Measurements from ENCODE around the gene USP47. TPM values are rescaled to one million over a fixed set of nuclear protein-coding genes. Genes with fewer than 3 reads are reported as not detected.

The USP47 gene
- total and polyA plus RNA-seq, 5 donors: 35.3 to 57.3 (median 52.5) TPM

GRCh38 chr11:11976481-11977127 is 134.8 kb downstream of the USP47 start:
- intact Hi-C loops (cut with DNase I): loop anchor here in 1 of 4 donors (10.0 kb wide), 1 partner anchor 48 kb away; no protein-coding TSS in a partner anchor
- peak overlapping the region; percentile 91 for H3K27ac ChIP-seq (ENCODE audit: low read length)
- 32% methylated on average over 6 of the region's 6 CpGs for WGBS
- no peaks in the 10 kb centered on the region for H3K9me3 ChIP-seq (ENCODE audit: control insufficient read depth, low read length)
- no peak overlapping the region for H3K4me3 ChIP-seq (ENCODE audit: low read length)
- peaks cover 67% of the 10 kb centered on the region for H3K4me1 ChIP-seq (ENCODE audit: control insufficient read depth, insufficient read depth, low read length)
- ATAC-seq (no peak), DNase-seq (peak; percentile 48 to 82 (median 74))
- H3K27me3 ChIP-seq (ENCODE audit: control insufficient read depth, insufficient read depth): no peaks in the 10 kb centered on the region

DNA sequence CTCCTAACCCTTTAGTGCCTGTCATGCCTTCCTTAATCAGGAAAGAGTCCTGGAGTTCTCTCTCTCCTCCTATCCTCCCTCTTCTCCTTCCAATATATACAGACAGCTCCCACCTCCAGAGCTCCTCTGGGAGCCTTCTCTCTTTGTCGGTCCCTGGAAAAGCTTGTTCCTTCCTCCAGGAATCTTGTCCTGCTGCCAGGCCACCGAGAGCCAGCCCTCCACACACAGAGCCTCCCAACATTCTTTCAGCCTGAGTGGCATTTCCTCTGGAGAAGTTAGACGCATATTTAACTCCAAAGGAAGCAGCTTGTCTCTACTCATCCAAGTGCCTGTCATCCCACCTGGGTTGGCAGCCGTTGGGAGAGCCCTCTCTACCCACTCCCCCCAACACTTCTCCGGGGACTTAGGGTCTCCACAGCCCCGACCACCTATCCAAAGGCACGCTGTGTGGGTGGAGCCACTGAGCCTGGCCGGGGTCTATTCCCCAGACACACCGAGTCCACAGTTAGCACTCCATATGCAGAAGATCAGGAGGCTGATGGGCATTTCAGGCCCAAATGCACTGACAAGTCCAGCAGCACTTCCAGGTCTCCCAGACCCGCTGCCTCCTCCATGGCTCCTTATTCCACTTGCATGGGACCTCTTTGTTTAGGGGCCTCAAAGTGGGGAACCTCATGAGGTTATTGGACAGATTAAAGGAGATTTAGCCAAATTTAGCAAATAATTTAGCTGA is 135.6 kb downstream of the USP47 start:
- intact Hi-C loops (cut with DNase I): loop anchor here in 1 of 4 donors (10.0 kb wide), 1 partner anchor 47 kb away; no protein-coding TSS in a partner anchor
- Histone ChIP-seq H3K27ac (ENCODE audit: low read length) (peak overlapping the region; percentile 91), H3K27me3 (ENCODE audit: control insufficient read depth, insufficient read depth) (no peaks in the 10 kb centered on the region), H3K4me3 (ENCODE audit: low read length) (no peak overlapping the region), H3K9me3 (ENCODE audit: control insufficient read depth, low read length) (no peaks in the 10 kb centered on the region), H3K4me1 (ENCODE audit: control insufficient read depth, insufficient read depth, low read length) (peaks cover 66% of the 10 kb centered on the region)
- WGBS: 21% methylated on average over 10 of the region's 10 CpGs
- ATAC-seq: peak; percentile 47 to 64
- peak; percentile 81 to 91 (median 85) for DNase-seq

DNA sequence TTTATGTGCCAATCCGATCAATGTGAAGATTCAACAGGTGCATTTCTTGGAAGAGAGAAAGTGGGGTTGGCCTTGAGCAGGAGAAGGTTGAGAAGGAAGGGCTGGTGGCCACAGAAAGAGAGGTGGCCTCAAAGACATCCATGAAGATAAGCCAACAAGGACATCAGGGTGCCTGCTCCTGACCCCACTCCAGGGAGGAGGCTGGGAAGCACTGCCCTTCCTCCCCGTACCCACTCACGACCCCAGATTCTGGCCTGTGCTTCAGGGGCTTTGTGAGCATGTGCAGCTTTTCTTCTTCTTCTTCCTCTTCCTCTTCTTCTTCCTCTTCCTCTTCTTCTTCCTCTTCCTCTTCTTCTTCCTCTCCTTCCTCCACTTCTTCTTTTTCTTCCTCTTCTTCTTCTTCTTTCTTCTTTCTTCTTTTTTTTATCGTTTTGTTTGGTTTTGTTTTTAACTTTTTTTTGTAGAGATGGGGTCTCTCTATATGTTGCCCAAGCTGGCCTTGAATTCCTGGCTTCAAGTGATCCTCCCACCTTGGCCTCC is 136.4 kb downstream of the USP47 start:
- WGBS: 84% methylated on average over 4 of the region's 4 CpGs
- H3K4me3 ChIP-seq (ENCODE audit: low read length): no peak overlapping the region
- ATAC-seq: no peak
- no peak for DNase-seq
- intact Hi-C loops (cut with DNase I): loop anchor here in 1 of 4 donors (10.0 kb wide), 1 partner anchor 47 kb away; no protein-coding TSS in a partner anchor
- H3K9me3 ChIP-seq (ENCODE audit: control insufficient read depth, low read length): no peaks in the 10 kb centered on the region
- H3K27ac ChIP-seq (ENCODE audit: low read length): peak overlapping the region; percentile 97
- peaks cover 61% of the 10 kb centered on the region for H3K4me1 ChIP-seq (ENCODE audit: control insufficient read depth, insufficient read depth, low read length)
- H3K27me3 ChIP-seq (ENCODE audit: control insufficient read depth, insufficient read depth): no peaks in the 10 kb centered on the region

GRCh38 chr11:11978792-11979487 is 137.2 kb downstream of the USP47 start:
- ATAC-seq: peak; percentile 72 to 73
- intact Hi-C loops (cut with DNase I): loop anchor here in 1 of 4 donors (10.0 kb wide), 1 partner anchor 46 kb away; no protein-coding TSS in a partner anchor
- 24% methylated on average over 13 of the region's 13 CpGs for WGBS
- Histone ChIP-seq H3K9me3 (ENCODE audit: control insufficient read depth, low read length) (no peaks in the 10 kb centered on the region), H3K27ac (ENCODE audit: low read length) (peak overlapping the region; percentile 97), H3K4me1 (ENCODE audit: control insufficient read depth, insufficient read depth, low read length) (peaks cover 58% of the 10 kb centered on the region), H3K4me3 (ENCODE audit: low read length) (no peak overlapping the region), H3K27me3 (ENCODE audit: control insufficient read depth, insufficient read depth) (no peaks in the 10 kb centered on the region)
- DNase-seq: peak; percentile 86 to 95 (median 95)

- H3K27me3 ChIP-seq (ENCODE audit: control insufficient read depth, insufficient read depth): no peaks in the 10 kb centered on the region
- peaks cover 56% of the 10 kb centered on the region for H3K4me1 ChIP-seq (ENCODE audit: control insufficient read depth, insufficient read depth, low read length)
- intact Hi-C loops (cut with DNase I): loop anchor here in 1 of 4 donors (10.0 kb wide), 1 partner anchor 45 kb away; no protein-coding TSS in a partner anchor
Observed at GRCh38 chr11:11979488-11980117, 137.8 kb downstream of the USP47 start.

DNA sequence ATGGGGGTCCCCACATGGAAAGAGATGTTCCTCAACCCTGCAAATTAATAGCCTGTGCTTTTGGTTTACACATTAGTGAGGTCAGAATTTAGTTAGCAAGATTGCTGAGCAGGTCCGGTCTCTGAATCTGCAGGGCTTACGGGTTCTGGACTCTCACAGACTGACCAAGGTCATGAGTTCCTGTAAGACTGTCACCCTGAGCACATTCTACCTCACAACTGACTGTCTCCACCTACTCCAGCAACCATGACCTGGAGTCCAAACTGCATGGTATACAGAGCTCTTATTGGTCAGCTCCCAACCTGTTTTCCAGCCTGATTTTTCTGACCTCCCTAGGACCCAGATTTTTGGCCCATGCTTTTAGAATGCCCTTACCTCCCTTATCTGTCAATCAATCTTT is 138.4 kb downstream of the USP47 start:
- Histone ChIP-seq H3K4me3 (ENCODE audit: low read length) (no peak overlapping the region), H3K27ac (ENCODE audit: low read length) (peak overlapping the region; percentile 97), H3K9me3 (ENCODE audit: control insufficient read depth, low read length) (no peaks in the 10 kb centered on the region), H3K4me1 (ENCODE audit: control insufficient read depth, insufficient read depth, low read length) (peaks cover 57% of the 10 kb centered on the region), H3K27me3 (ENCODE audit: control insufficient read depth, insufficient read depth) (no peaks in the 10 kb centered on the region)
- 84% methylated on average over 2 of the region's 2 CpGs for WGBS
- intact Hi-C loops (cut with DNase I): no loop called here
- ATAC-seq (no peak), DNase-seq (no peak)

More at GRCh38 chr11:11979488-11980117, 137.8 kb downstream of the USP47 start:
- Histone ChIP-seq H3K4me3 (ENCODE audit: low read length) (no peak overlapping the region), H3K9me3 (ENCODE audit: control insufficient read depth, low read length) (no peaks in the 10 kb centered on the region), H3K27ac (ENCODE audit: low read length) (peak overlapping the region; percentile 97)
- DNase-seq (peak; percentile 41 to 78 (median 78)), ATAC-seq (peak; percentile 54 to 59)
- 22% methylated on average over 8 of the region's 8 CpGs for WGBS

DNA sequence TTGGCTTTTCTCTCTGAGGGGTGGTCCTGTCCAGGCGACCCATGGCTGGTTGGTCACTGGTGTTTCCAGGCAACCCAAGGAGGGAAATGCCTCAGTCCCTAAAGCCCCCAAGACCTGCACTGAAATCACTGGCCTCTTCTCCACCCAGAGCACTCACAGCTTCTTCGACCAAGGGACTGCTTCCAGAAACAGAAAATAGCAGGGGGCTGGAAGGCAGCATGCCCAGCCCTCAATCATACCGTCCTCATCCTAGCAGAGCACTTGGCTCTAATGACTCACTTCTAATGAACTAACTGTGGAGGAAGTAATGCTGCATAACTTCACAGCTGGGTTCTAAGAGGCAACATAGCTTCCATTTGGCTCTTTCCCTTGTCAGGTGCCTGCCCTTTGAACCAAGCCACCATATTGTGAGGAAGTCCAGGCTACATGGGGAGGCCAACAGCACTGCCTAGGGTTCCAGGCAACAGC is 139.1 kb downstream of the USP47 start:
- intact Hi-C loops (cut with DNase I): no loop called here
- ATAC-seq (no peak), DNase-seq (no peak)
- no peaks in the 10 kb centered on the region for H3K27me3 ChIP-seq (ENCODE audit: control insufficient read depth, insufficient read depth)
- peak overlapping the region; percentile 97 for H3K27ac ChIP-seq (ENCODE audit: low read length)
- H3K4me3 ChIP-seq (ENCODE audit: low read length): no peak overlapping the region
- WGBS: 78% methylated on average over 3 of the region's 3 CpGs
- H3K4me1 ChIP-seq (ENCODE audit: control insufficient read depth, insufficient read depth, low read length): peaks cover 55% of the 10 kb centered on the region
- no peaks in the 10 kb centered on the region for H3K9me3 ChIP-seq (ENCODE audit: control insufficient read depth, low read length)

DNA sequence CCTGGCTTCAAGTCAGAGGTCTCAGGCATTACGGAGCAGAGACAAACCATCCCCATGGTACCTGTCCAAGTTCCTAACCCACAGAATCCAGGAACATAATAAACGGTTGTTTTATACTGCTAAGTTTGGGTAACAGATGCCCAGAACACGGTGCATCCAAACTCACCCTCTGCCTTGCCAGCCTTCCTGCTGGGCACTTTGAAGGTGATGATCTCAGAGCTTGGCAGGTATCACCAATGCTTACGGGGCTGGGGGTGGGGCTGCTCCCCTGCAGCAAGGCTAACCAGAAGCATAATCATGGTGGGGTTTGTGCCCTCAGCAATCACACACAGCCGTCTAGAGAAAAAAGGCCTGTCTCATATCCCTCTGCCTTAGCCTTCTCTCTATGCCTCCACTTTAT is 139.6 kb downstream of the USP47 start:
- Histone ChIP-seq H3K27me3 (ENCODE audit: control insufficient read depth, insufficient read depth) (no peaks in the 10 kb centered on the region), H3K9me3 (ENCODE audit: control insufficient read depth, low read length) (no peaks in the 10 kb centered on the region), H3K4me3 (ENCODE audit: low read length) (no peak overlapping the region), H3K4me1 (ENCODE audit: control insufficient read depth, insufficient read depth, low read length) (peaks cover 50% of the 10 kb centered on the region), H3K27ac (ENCODE audit: low read length) (peak overlapping the region; percentile 97)
- WGBS: 80% methylated on average over 5 of the region's 5 CpGs
- DNase-seq (peak in 1 of 3 donors; percentile 55), ATAC-seq (no peak)
- intact Hi-C loops (cut with DNase I): no loop called here

DNA sequence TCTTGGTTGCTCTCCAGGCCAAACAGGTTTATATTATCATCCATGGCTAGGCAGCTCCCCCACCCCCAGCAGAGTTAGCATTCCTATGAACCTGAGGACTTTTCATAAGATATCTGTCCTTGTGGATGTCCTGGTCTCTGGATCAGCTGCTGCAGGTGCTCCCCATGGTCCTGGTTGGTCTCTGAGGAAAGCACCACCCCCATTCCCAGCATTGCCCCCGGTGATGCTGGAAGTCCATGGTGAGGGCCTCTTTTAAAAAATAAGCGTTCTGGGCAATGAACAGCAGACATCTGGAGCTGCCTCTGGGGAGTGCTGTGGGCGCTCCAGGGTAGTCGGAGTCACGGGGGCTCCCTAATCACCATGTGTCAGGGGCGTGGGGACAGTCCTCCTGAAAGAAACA is 140.1 kb downstream of the USP47 start:
- no peak for DNase-seq
- WGBS: 80% methylated on average over 6 of the region's 6 CpGs
- H3K4me3 ChIP-seq (ENCODE audit: low read length): no peak overlapping the region
- no peak for ATAC-seq
- no peaks in the 10 kb centered on the region for H3K9me3 ChIP-seq (ENCODE audit: control insufficient read depth, low read length)
- H3K4me1 ChIP-seq (ENCODE audit: control insufficient read depth, insufficient read depth, low read length): peaks cover 46% of the 10 kb centered on the region
- H3K27me3 ChIP-seq (ENCODE audit: control insufficient read depth, insufficient read depth): no peaks in the 10 kb centered on the region
- H3K27ac ChIP-seq (ENCODE audit: low read length): peak overlapping the region; percentile 97
- intact Hi-C loops (cut with DNase I): no loop called here

DNA sequence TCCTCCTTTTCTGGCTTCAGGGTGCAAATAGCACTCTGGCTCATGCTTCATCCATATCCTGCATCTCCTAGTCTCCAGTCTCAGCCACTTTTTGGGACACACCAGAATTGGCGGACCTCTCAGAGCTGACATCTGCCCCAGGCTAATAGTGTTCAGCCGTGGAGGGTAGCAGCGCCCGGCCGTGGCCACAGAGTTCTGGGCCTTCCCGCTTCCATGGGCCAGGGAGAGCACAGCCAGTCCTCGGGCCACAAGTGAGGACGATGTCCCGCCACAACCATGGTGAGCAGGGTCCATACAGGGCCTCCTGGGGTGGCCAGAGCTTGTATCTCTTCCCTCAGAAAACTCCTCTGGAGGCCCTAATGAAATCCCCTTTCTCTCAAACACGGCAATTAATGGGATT is 140.7 kb downstream of the USP47 start:
- H3K9me3 ChIP-seq (ENCODE audit: control insufficient read depth, low read length): no peaks in the 10 kb centered on the region
- no peak for DNase-seq
- peaks cover 42% of the 10 kb centered on the region for H3K4me1 ChIP-seq (ENCODE audit: control insufficient read depth, insufficient read depth, low read length)
- no peak overlapping the region for H3K4me3 ChIP-seq (ENCODE audit: low read length)
- no peaks in the 10 kb centered on the region for H3K27me3 ChIP-seq (ENCODE audit: control insufficient read depth, insufficient read depth)
- 94% methylated on average over 10 of the region's 10 CpGs for WGBS
- ATAC-seq: no peak
- intact Hi-C loops (cut with DNase I): no loop called here
- peak overlapping the region; percentile 97 for H3K27ac ChIP-seq (ENCODE audit: low read length)

Measured in right cardiac atrium (tissue), 5 donors.